NK-92 treated with Interleukin-12 subunit alpha and Interleukin-12 subunit beta, amount 100 ng/mL, for 24 hours (cell line): ENCODE results near the gene CDH12.
"Not testable (repeated sequence)": the region's sequence is repeated elsewhere in the genome, so short reads cannot be mapped to it uniquely, and the experiment has no call there.

Experiments used
- DNase-seq: peaks from one replicate; lab custom pipeline; 2025; lab: John Stamatoyannopoulos, UW

Gene CDH12

GRCh38 chr5:22278164-22278563 lies 575.0 kb downstream of the CDH12 start:
- DNase-seq, result no peak

DNA sequence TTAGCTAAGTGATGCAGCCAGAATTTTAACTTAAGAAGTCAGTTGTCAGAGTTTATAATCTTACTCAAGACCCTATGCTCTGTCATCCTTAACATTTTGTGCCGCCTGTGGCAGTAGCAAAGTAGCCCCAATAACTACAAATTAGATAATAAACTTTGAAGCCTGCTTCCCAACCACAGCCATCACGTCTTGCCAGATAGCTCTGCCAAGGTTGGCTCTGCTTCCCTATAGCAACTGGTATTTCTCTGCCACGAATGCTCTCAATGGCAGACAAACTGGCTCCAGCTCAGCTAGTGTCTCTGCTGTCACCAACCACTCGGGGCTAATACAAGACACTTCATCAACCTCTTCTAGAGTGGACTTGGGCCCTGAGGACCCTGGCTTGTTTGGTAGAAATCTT lies 576.1 kb downstream of the CDH12 start:
- no peak for DNase-seq

DNA sequence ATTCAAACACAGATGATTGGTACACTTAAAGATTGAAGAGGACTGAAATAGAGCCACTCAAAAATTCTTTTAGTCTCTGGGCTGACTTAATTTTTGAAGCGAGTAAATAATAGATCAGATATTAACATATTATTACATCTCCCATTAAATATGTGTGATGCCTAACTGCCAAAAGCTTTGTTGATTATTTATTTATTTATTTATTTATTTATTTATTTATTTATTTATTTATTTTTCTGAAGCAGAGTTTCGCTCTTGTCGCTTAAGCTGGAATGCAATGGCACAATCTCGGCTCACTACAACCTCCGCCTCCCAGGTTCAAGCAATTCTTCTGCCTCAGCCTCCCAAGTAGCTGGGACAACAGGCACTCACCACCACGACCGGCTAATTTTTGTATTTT lies 587.3 kb downstream of the CDH12 start:
- DNase-seq, result not testable (repeated sequence)

- DNase-seq, result no peak
Measured at GRCh38 chr5:22258139-22258538, 595.0 kb downstream of the CDH12 start.

DNA sequence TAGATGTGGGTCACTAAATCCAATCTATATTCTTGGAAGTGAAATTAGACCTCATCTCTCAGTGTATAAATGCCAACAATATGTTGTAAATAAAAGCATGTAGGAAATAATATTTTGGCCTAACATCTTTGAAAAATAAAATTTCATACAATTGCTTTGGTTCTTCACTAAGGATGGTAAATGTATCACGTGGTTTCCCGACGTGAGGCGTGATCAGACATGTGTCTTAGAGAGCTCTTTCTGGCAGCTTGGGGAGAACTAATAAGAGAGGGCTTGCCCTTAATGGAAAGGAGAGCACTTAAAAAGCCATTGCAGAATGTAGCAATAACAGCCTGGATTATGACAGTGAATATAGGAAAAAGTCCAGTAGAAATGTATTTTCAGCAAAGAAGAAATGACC lies 602.6 kb downstream of the CDH12 start:
- no peak for DNase-seq

DNA sequence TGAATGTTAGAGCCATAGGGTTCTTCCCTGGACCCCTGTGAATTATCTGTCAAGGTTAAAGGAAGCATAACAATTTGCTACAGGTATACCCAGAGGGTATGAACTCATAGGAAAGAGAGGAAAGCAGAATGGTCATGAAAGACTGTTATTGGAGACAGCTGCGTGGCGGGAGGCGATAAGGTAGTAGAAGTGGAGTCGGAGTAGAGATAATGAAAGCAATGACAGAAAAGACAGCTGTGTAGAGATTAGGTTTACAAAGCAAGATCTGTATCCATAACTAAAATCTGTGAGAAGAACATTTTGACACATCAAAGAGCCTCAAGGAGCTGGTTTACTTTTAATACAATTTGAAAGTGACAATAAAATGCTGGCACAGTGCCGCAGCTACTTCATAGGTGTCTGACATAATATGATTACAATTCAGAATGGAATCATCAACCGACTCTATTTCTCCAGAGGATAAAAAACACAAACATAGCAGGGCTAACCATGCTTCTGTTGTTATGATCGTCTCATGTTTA lies 603.9 kb downstream of the CDH12 start:
- DNase-seq, result no peak

DNA sequence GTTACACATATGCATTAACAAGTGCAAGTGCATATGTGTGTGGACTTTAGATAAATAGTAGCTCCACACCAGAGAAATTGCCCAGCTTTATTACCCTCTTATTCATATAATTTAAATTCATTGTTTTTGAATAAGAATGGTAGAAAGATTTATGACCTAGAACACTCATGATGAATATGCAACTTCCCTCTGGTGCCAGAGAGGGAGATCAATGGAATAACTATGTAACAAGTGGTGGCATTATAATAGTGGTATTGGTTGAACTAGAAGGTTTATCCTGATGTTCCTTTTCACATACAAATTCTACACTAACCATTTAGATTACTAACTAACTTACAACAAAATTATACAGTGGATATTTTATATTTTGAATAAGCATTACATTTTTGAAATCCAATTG lies 607.4 kb downstream of the CDH12 start:
- DNase-seq, result no peak

- DNase-seq, result no peak
Measured at GRCh38 chr5:22242532-22242931, 610.6 kb downstream of the CDH12 start.

GRCh38 chr5:22238047-22238446 lies 615.1 kb downstream of the CDH12 start:
- no peak for DNase-seq

DNA sequence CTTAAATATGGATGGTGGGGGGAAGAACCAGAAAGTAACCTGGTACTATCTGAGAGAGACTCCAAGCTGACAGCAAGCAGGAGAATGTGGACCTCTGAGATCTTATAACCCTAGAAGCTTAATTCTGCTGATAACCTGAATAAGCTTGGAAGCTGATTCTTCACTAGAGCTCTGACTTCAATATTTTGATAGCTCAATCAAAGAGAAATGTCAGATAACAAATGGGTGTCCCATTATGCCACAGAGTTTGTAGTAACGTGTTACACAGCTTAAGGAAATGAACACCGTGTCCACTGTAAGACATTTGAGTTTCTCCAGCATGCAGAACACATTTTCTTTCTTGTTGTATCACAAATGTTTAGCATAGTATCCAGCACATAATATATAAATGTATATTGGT lies 626.7 kb downstream of the CDH12 start:
- DNase-seq, result no peak

DNA sequence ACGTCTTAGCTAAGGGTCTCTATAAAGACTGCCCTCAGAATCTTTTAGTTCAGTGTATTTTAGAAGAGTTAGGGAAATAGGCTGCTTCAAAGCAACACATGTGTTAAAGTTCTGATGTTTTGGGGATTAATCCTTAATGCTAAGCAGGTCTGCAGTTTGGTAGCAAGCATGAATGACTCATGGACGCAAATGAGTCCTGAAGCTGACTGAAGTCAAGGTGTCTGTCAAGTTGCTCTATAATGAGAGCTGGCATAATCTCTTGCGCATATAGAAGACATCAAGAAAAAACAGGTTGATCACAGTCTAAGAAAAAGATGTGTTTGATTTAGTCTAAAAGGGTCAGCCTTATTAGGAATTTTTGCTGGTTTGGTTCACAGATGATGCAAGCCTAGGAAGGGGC lies 630.1 kb downstream of the CDH12 start:
- no peak for DNase-seq

GRCh38 chr5:22213703-22214495 lies 639.2 kb downstream of the CDH12 start:
- not testable (repeated sequence) for DNase-seq

DNA sequence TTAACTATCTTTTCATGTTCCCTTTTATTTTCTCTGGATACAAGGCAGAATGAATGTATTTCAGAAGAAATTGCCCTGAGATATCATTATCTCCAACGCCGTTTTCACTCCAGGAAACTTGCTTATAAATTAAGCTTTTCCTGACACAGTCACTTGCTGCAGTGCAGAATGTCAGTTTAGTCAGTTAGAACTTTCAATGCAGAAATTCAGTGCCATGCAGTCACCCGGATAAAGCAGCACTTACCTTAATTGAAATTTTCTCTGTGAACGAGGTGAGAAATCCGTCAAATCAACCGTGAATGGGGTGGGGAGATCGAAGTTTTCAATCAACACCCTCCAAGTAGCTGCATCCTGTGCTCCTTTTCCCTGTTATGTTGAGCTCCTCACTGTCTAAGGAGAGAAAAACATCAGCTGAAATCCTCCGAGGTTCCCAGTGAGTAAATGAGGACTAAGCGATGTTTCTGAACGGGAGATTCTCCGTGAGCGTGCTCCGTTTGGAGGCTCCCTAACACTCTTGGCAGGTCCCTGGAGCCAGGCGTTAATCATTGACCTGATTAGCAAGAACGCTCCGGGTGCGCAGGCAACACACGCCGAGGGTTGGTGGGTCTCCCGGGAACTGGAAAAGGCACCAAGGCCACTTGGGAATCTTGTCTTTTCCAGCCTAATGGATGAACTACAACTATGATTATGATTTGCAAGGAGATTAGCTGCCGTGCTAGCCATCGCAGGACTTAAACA lies 640.7 kb downstream of the CDH12 start:
- DNase-seq, result not testable (repeated sequence)

GRCh38 chr5:22208463-22208862 lies 644.7 kb downstream of the CDH12 start:
- not testable (repeated sequence) for DNase-seq

DNA sequence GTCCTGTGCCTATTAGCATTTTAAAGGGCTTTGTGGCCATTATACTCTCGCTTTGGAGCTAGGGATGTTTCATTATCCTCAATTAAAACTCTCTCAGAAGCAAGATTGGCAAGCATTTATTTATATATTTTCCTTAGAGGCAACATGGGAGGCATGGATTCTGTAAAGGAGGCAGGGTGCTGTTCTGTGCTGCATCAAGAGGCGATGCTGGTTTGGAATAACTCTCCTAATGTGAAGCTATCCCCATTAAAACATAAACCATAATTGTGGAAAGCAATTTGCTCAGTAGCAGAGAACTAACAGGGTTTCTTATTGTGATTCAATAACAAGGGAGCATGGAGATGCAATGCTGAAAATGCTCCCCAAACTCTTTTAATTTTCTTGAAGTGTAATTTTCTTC lies 664.5 kb downstream of the CDH12 start:
- not testable (repeated sequence) for DNase-seq

DNA sequence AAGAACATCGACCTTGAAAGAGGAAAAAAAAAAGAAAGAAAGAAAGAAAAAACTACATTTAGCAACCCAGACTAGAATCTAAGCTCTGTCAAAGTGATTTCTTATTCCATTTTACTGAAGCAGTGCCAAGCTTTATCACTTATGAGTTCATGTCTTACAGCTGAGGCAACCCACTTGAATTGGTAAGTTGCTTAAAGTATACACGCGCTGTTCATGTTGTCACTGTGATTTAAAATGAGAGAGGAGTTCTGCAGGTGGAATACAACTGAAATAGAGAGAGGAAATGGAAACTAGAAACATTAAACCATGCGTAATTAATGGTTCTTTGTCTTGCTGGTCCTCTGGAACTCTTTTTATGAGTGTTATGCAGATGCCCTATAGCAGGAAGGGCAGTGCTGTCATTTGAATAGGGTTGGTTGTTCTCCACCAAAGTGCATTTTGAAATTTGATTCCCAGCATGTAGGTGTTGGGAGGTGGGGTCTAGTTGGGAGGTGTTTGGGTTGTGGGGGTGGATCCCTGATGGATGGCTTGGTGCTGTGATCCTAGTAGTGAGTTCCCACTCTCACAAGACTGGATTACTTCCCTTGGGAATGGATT lies 665.4 kb downstream of the CDH12 start:
- DNase-seq, result not testable (repeated sequence)

GRCh38 chr5:22169226-22169625 lies 683.9 kb downstream of the CDH12 start:
- DNase-seq, result not testable (repeated sequence)

DNA sequence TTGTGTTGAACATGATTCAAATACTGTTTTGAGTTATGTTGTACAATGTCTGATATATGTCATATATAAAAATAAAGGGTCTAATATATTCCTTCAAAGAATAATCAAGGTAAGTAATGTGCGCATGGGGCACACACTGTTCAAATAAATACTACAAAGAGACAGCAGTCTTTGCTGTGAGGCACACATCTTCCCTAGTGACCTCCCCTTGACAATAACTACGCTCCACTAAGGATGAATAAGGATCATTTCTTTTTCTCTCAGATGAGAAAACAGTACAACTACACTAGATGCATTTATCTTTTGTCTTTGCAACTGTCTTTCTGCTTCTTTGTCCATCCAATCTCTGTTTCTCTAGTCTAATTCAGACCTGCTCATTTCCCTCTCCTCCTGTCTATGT lies 684.4 kb downstream of the CDH12 start:
- not testable (repeated sequence) for DNase-seq

DNA sequence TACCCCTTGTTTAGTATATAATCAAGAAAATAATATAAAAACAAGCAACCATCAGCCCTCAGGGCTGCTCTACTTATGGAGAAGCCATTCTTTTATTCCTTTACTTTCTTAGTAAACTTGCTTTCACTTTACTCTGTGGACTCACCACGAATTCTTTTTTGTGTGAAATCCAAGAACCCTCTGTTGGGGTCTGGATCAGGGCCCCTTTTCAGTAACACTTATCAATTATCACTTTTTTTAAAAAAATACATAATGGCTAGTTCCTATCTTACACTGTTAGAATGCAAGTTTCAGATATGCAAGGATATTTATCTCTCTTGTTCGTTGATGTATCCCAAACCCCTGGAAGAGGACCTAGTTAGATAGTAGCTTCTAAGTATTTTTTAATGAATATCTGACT lies 687.2 kb downstream of the CDH12 start:
- DNase-seq, result not testable (repeated sequence)

- not testable (repeated sequence) for DNase-seq
Measured at GRCh38 chr5:22164910-22165748, 688.0 kb downstream of the CDH12 start.

DNA sequence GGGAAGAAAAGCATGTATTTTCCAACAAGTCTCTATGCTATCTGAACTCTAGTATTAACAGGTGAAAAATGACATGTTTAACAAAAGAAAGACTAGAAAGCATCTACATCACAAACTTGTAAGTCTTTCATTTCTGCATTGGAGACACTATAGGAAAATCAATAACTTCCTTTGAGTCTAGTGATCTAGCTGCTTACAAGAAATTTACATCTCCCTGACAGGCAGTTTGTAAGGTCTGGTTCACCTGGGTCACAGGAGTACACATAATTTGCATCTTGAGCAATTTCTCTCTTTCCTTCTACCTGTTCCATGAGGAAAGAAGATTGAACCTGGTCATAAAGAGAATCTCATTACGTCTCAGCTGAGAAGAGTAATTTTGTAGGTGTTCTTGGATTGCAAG lies 696.2 kb downstream of the CDH12 start:
- not testable (repeated sequence) for DNase-seq

- DNase-seq, result not testable (repeated sequence)
Measured at GRCh38 chr5:22154779-22155178, 698.4 kb downstream of the CDH12 start.
